Parathyroid adenoma (tissue), 2 donors: ENCODE results near the gene RALB.

Experiments
- H2AFZ ChIP-seq: fragments of 300-600 bp; sonication (generic); one replicate; pipeline ENCODE4 v1.7.0; 2017; ENCODE audit warnings: antibody characterized with exemption, mild to moderate bottlenecking
- H3K27ac ChIP-seq: fragments of 300-600 bp; sonication (generic); one replicate; pipeline ENCODE4 v1.7.0; 2017
- H3K27me3 ChIP-seq: fragments of 300-600 bp; sonication (generic); one replicate; pipeline ENCODE4 v1.7.0; 2017; ENCODE audit warnings: low read length; ENCODE audit not compliant: control insufficient read depth, insufficient read depth
- H3K36me3 ChIP-seq: fragments of 300-600 bp; sonication (generic); one replicate; pipeline ENCODE4 v1.7.0; 2017; ENCODE audit warnings: low read length; ENCODE audit not compliant: control insufficient read depth, insufficient read depth
- H3K4me1 ChIP-seq: fragments of 300-600 bp; sonication (generic); one replicate; pipeline ENCODE4 v1.7.0; 2017; ENCODE audit warnings: control low read depth
- H3K4me2 ChIP-seq: fragments of 300-600 bp; sonication (generic); one replicate; pipeline ENCODE4 v1.7.0; 2017; ENCODE audit warnings: low read length
- H3K4me3 ChIP-seq: fragments of 300-600 bp; sonication (generic); one replicate; pipeline ENCODE4 v1.7.0; 2017; ENCODE audit warnings: low read depth, low read length
- H3K79me2 ChIP-seq: fragments of 300-600 bp; sonication (generic); one replicate; pipeline ENCODE4 v1.7.0; 2017; ENCODE audit warnings: control low read depth
- H3K9ac ChIP-seq: fragments of 300-600 bp; sonication (generic); one replicate; pipeline ENCODE4 v1.7.0; 2017; ENCODE audit warnings: mild to moderate bottlenecking
- H3K9me3 ChIP-seq: fragments of 300-600 bp; sonication (generic); one replicate; pipeline ENCODE4 v1.7.0; 2017; ENCODE audit warnings: low read length; ENCODE audit not compliant: control insufficient read depth
- TF ChIP-seq, protein P1 (sequence below): fragments of 300-600 bp; sonication (generic); IDR thresholded peaks from one replicate; pipeline ENCODE4 v1.7.0; 2017; ENCODE audit warnings: antibody characterized with exemption, mild to moderate bottlenecking
- donor health status: primary hyperparathyroidism.

RALB gene

DNA sequence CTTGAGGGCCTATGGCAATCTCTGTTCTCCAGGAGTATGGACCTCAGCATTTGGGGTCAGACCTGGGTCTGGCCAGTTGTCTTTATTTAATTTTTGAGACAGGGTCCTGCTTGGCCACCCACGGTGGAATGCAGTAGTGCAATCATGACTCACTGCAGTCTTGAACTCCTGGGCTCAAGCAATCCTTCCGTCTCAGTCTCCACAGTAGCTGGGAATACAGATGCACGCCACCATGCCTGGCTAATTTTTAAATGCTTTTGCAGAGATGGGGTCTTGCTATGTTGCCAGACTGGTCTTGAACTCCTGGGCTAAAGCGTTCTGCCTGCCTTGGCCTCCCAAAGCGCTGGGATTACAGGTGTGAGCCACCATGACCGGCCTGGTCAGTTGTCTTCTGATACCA is 46.9 kb downstream of the RALB start:
- H3K4me2 ChIP-seq, result no peak overlapping the region
- no peak overlapping the region for H3K4me3 ChIP-seq
- no peaks in the 10 kb centered on the region for H3K9me3 ChIP-seq
- no peak overlapping the region for H3K27ac ChIP-seq
- H3K79me2 ChIP-seq, result peaks cover 24% of the 10 kb centered on the region
- no peak overlapping the region for H2AFZ ChIP-seq
- H3K9ac ChIP-seq, result no peak overlapping the region
- H3K36me3 ChIP-seq, result no peaks in the 10 kb centered on the region
- TF ChIP-seq, protein P1, sequence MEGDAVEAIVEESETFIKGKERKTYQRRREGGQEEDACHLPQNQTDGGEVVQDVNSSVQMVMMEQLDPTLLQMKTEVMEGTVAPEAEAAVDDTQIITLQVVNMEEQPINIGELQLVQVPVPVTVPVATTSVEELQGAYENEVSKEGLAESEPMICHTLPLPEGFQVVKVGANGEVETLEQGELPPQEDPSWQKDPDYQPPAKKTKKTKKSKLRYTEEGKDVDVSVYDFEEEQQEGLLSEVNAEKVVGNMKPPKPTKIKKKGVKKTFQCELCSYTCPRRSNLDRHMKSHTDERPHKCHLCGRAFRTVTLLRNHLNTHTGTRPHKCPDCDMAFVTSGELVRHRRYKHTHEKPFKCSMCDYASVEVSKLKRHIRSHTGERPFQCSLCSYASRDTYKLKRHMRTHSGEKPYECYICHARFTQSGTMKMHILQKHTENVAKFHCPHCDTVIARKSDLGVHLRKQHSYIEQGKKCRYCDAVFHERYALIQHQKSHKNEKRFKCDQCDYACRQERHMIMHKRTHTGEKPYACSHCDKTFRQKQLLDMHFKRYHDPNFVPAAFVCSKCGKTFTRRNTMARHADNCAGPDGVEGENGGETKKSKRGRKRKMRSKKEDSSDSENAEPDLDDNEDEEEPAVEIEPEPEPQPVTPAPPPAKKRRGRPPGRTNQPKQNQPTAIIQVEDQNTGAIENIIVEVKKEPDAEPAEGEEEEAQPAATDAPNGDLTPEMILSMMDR, result no peak
- H3K27me3 ChIP-seq, result no peaks in the 10 kb centered on the region
- peaks cover 29% of the 10 kb centered on the region for H3K4me1 ChIP-seq

DNA sequence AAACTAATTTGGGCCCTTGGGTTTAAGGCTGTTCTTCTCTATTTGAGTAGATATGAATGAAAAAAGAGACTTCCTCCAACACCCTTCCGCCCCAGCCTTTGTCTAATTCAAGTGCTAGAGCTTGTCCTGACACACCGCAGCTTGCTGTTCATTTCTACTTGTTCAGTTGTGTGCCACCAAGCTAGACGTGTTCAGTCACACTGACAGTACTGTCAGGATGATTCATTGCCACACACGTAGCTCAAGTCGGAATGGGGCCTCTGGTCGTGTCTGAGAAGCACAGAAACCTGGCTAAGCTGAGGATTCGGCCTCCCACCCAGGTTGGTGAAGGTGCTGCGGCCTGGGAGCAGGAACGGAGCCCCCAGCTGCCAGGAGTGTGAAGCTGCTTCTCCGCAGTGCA is 47.7 kb downstream of the RALB start:
- Histone ChIP-seq H3K4me1 (peaks cover 31% of the 10 kb centered on the region), H3K9me3 (no peaks in the 10 kb centered on the region), H3K4me3 (no peak overlapping the region), H2AFZ (no peak overlapping the region), H3K79me2 (peaks cover 24% of the 10 kb centered on the region), H3K27ac (no peak overlapping the region), H3K4me2 (no peak overlapping the region), H3K9ac (no peak overlapping the region), H3K36me3 (no peaks in the 10 kb centered on the region), H3K27me3 (no peaks in the 10 kb centered on the region)
- TF ChIP-seq, protein P1, result no peak

DNA sequence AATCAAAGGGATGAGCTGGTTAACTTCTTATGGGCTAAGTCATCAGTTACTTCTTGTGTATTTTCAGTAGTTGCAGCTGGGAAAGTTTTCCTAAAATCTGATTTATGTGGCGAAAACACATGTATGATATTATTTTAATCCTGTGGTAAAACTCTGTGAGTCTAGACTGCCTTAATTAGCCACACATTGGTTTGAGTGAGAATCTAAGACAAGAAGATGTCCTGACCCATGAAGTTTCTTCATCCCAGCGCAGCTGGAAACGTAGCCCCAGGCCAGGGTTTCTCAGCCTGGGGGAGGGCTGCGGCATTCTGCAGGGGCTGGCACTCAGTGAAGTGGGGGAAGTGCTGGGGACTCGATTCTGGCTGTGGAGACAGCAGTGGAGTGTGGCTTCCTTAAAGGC is 48.6 kb downstream of the RALB start:
- Histone ChIP-seq H3K27ac (peak overlapping the region; percentile 2), H3K9ac (no peak overlapping the region), H3K79me2 (peaks cover 21% of the 10 kb centered on the region), H3K4me2 (no peak overlapping the region), H2AFZ (no peak overlapping the region), H3K4me3 (no peak overlapping the region), H3K9me3 (no peaks in the 10 kb centered on the region), H3K27me3 (no peaks in the 10 kb centered on the region), H3K4me1 (peaks cover 31% of the 10 kb centered on the region), H3K36me3 (no peaks in the 10 kb centered on the region)
- TF ChIP-seq, protein P1, result no peak

DNA sequence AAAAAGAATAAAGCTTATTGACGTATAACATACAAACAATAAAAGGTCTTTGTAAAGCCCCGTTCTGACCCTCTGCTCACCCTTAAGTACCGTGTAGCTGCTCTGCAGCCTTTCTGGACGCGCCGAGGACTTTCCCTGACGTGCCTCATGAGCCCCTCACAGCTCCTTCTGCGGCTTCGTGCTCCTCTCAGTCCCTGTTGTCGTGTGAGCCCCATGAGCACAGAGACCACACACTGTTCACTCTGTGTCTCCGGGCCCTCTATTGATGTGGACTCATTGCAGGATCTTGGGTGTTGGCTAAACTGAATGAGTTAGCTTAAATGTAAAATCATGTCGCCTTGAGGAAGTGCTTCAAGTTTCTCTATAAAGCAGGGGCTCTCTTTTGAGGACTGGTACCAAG is 49.6 kb downstream of the RALB start:
- peaks cover 14% of the 10 kb centered on the region for H3K79me2 ChIP-seq
- H3K4me3 ChIP-seq, result no peak overlapping the region
- H3K27me3 ChIP-seq, result no peaks in the 10 kb centered on the region
- peak overlapping the region; percentile 2 for H3K27ac ChIP-seq
- no peak overlapping the region for H3K4me2 ChIP-seq
- no peak overlapping the region for H2AFZ ChIP-seq
- H3K36me3 ChIP-seq, result no peaks in the 10 kb centered on the region
- H3K4me1 ChIP-seq, result peaks cover 31% of the 10 kb centered on the region
- TF ChIP-seq, protein P1, result no peak
- H3K9me3 ChIP-seq, result no peaks in the 10 kb centered on the region
- no peak overlapping the region for H3K9ac ChIP-seq

DNA sequence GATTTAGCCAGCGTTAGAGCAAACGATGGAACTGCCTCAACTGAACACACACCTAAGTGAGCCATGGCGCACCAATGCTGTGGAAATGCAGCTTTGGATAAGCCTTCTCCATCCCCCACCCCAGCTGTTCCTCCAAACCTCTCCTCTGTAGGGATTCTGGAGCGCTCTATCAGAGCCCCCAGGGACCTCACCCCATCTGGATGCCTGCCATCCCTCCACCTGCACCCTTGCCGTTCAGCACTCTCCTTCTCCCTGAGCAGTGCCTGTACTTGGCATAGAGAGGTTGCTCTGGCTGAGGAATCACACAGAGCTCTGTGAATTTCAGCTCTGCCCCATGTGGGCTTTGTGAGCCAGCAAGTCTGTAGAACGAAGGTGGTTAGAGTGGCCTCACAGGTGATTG is 50.5 kb downstream of the RALB start:
- H3K27me3 ChIP-seq, result no peaks in the 10 kb centered on the region
- H3K4me3 ChIP-seq, result no peak overlapping the region
- H3K27ac ChIP-seq, result peak overlapping the region; percentile 25
- H2AFZ ChIP-seq, result no peak overlapping the region
- TF ChIP-seq, protein P1, result no peak
- H3K9ac ChIP-seq, result no peak overlapping the region
- H3K4me2 ChIP-seq, result no peak overlapping the region
- H3K36me3 ChIP-seq, result no peaks in the 10 kb centered on the region
- no peaks in the 10 kb centered on the region for H3K9me3 ChIP-seq
- peaks cover 29% of the 10 kb centered on the region for H3K4me1 ChIP-seq
- peaks cover 8% of the 10 kb centered on the region for H3K79me2 ChIP-seq
